GM23338 (cell line): ENCODE measurements around the gene NELFB.

Experiments used
- EZH2 ChIP-seq: fragments of 200-600 bp; sonication (generic); IDR thresholded peaks from one replicate; pipeline ENCODE4 v1.8.0; 2017; ENCODE audit warnings: antibody characterized with exemption, mild to moderate bottlenecking, low read depth; ENCODE audit not compliant: unreplicated experiment
- EZH2phosphoT487 ChIP-seq: fragments of 200-600 bp; sonication (generic); IDR thresholded peaks from one replicate; pipeline ENCODE4 v1.8.1; 2018; ENCODE audit warnings: antibody characterized with exemption; ENCODE audit not compliant: unreplicated experiment
- JUNB ChIP-seq: IDR thresholded peaks from one replicate; pipeline ENCODE4 v1.6.1; 2016; ENCODE audit warnings: antibody characterized with exemption; ENCODE audit not compliant: unreplicated experiment
- POLR2AphosphoS5 ChIP-seq: IDR thresholded peaks from 2 replicates; pipeline ENCODE4 v1.6.1; 2016; ENCODE audit warnings: antibody characterized with exemption, low read depth
- REST ChIP-seq: IDR thresholded peaks from one replicate; pipeline ENCODE4 v1.6.1; 2018; ENCODE audit warnings: antibody characterized with exemption; ENCODE audit not compliant: unreplicated experiment
- STAT1 ChIP-seq: IDR thresholded peaks from one replicate; pipeline ENCODE4 v1.6.1; 2016; ENCODE audit warnings: antibody characterized with exemption; ENCODE audit not compliant: unreplicated experiment
- ZNF331 ChIP-seq: fragments of 250-450 bp; sonication (Bioruptor Pico); IDR thresholded peaks from 2 replicates; pipeline ENCODE4 v1.5.0; 2020; ENCODE audit warnings: low read depth, mild to moderate bottlenecking, moderate library complexity
- TF ChIP-seq, protein P1 (sequence below), 2 experiments: fragments of 200-600 bp in 1 of 2; sonication (generic) in 1 of 2; conservative IDR thresholded peaks; 2 replicates each; pipeline versions ENCODE4 v1.5.1 to v1.6.1; 2016 to 2017; ENCODE audit warnings: antibody characterized with exemption in 2 of 2, low read depth in 2 of 2, mild to moderate bottlenecking in 2 of 2, moderate library complexity in 1 of 2

DNA sequence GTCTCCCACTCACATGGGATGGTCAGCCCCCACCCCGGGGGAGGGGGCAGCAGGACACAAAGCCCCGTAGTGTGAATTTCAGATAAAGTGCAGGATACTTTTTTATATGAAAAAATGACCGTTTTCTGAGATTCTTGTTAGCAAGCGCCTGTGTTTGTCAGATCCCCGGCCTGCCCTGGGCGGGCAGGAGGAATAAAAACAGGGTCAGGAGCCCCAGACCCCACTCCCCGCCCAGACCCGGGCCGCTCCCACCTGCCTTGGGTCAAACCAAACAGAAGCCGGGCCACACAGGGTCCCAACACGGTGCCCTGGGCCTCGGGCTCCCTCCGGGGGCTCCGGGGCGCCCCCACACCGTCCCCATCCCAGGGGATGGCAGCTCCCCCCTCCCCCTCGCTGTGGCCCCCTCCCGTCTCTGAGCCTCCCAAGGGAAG, 60.5 kb downstream of the NELFB start:
- TF ChIP-seq STAT1 (no peak), EZH2phosphoT487 (no peak), EZH2 (no peak), JUNB (no peak), ZNF331 (CRISPR knock-in tag) (no peak), REST (no peak), POLR2AphosphoS5 (no peak)
- TF ChIP-seq, protein P1, sequence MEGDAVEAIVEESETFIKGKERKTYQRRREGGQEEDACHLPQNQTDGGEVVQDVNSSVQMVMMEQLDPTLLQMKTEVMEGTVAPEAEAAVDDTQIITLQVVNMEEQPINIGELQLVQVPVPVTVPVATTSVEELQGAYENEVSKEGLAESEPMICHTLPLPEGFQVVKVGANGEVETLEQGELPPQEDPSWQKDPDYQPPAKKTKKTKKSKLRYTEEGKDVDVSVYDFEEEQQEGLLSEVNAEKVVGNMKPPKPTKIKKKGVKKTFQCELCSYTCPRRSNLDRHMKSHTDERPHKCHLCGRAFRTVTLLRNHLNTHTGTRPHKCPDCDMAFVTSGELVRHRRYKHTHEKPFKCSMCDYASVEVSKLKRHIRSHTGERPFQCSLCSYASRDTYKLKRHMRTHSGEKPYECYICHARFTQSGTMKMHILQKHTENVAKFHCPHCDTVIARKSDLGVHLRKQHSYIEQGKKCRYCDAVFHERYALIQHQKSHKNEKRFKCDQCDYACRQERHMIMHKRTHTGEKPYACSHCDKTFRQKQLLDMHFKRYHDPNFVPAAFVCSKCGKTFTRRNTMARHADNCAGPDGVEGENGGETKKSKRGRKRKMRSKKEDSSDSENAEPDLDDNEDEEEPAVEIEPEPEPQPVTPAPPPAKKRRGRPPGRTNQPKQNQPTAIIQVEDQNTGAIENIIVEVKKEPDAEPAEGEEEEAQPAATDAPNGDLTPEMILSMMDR (conservative IDR thresholded peaks at IDR 0.05; ENCODE audit: low read depth in 2 of 2), result no peak
